ENCODE data around the gene RPTOR.
"Not testable (repeated sequence)": the region's sequence is repeated elsewhere in the genome, so short reads cannot be mapped to it uniquely, and the experiment has no call there.

The RPTOR gene

DNA sequence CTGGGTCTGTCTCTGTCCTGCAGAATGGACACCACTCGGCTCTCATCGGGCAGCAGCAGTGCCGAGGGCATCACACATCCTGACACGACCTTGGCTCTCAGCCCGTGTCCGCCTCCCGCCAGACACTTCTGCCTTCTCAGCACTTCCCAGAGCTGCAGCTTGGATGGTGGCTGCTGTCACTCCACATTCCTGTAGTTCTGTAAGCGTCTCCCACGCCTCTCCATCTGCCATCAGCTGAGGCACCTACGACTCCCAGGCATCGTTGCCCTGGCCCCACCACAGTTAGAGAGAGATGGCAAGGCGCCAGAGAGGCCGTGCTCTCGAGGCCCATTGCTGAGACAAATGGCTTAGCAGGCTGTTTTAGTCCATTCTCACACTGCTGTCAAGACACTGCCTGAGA lies 251.1 kb downstream of the RPTOR start:
- no peak for DNase-seq (ENCODE audit: low read depth in 2 of 2)

DNA sequence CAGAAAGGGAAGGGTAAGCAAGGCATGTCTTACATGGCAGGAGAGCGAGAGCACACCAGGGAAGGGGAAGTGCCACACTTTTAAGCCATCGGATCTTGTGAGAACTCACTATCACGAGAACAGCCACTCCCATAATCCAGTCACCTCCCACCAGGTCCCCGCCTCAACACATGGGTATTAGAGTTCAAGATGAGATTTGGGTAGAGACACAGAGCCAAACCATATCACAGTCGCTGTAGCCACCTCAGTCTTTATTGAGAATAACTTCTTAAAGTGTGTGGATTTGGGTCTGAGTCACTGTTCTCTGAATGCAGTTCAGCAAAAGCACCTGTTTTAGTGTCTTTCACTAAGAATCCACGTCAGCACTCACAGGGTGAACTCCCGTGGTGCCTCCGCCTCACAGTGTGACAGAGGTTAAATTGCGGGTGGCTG lies 251.8 kb downstream of the RPTOR start:
- no peak for DNase-seq (ENCODE audit: low read depth in 2 of 2)

DNA sequence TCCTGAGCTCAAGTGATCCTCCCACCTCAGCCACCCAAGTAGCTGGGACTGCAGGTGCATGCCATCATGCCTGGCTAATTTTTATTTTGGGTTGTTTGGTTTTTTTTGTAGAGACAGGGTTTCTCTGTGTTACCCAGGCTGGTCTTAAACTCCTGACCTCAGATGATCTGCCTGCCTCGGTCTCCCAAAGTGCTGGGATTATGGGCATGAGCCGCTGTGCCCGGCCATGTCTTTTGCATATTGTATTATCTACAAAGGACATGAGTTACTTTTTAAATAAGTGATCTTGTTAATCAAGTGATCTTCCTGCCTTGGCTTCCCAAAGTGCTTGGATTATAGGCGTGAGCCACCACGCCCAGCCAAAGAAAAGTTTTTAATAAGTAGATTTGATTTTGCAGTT lies 252.6 kb downstream of the RPTOR start:
- not testable (repeated sequence) for DNase-seq (ENCODE audit: low read depth in 2 of 2)

DNA sequence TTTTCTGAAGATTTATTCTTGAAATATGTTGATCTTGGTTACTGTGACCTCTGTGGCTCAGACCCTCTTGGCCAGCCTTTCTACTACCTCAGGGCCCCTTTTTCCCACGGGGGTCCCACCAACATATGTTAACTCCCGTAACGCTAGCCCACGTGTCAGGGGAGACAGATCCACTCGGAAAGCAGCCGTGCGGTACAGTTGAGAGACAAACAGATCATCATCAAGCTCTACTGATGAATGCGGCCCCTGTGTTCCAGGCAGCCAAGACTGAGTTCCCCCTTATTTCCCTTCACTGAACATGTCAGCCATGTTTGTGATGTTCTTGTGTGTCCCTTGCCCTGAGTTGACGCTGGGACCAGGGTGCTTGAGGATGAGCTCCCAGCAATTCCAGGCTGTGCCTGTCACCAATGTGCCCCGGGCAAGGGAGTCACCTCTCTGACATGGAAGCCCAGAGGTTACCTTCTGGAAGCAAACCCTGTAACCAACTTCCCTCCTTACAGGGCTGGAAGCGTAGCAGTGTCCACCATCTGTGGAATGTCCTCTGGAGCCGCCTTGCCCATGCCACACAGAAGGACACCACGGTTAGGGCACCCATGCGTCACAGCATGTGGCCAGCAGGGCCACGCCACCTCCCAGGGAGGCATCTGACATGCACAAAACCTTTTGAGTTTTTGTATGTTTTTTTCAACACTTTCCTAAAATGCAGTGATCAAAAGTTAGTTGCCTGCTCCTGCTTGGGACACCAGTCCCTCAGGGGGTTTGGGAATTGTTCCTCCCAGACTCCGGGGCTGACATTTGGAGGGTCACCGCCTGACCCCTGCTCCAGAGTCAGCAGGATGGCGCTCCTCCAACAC lies 253.3 kb downstream of the RPTOR start:
- DNase-seq (ENCODE audit: low read depth in 2 of 2): no peak

DNA sequence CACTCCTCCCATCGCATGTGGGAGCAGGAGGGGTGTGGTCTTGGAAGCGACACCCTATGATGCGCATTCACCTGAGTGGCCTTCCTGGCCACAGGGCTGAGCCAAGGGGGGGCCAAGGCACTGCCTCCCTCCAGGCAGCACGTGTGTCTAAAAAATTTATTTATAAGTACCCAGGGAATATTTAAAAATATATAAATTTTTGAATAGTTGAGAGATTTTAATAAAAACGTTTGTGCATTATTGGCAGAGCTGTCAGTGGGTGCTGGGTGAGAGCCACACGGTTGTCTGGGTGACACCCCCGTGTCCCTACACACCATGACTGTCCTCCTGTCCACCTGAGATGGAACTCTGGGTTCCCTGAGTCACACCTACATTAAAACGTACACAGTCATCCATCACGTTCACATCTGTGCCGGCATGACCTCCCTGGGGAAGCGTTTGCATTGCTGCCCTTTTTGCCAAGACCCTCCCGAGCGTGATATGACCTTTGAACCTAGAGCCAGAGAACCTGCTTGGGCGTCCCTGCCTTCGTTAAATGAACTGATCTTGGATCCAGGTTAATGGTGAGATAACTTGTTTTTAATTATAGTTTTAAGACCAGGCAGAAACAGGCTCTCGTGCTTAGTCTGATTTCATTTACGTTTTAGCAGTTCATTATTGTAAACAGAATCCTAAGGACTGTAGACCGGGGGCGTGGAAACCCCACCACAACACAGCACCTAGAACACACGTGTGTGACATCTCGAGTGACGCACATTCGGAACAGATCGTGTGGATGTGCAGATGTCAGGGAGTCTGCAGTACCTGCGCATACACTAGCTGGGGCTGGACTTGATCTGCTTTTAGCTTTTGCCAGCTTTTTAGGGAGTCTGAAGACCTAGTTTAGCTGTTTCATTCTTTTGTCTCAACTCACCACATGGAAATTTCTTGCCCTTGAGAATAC lies 254.2 kb downstream of the RPTOR start:
- no peak for DNase-seq (ENCODE audit: low read depth in 2 of 2)

DNA sequence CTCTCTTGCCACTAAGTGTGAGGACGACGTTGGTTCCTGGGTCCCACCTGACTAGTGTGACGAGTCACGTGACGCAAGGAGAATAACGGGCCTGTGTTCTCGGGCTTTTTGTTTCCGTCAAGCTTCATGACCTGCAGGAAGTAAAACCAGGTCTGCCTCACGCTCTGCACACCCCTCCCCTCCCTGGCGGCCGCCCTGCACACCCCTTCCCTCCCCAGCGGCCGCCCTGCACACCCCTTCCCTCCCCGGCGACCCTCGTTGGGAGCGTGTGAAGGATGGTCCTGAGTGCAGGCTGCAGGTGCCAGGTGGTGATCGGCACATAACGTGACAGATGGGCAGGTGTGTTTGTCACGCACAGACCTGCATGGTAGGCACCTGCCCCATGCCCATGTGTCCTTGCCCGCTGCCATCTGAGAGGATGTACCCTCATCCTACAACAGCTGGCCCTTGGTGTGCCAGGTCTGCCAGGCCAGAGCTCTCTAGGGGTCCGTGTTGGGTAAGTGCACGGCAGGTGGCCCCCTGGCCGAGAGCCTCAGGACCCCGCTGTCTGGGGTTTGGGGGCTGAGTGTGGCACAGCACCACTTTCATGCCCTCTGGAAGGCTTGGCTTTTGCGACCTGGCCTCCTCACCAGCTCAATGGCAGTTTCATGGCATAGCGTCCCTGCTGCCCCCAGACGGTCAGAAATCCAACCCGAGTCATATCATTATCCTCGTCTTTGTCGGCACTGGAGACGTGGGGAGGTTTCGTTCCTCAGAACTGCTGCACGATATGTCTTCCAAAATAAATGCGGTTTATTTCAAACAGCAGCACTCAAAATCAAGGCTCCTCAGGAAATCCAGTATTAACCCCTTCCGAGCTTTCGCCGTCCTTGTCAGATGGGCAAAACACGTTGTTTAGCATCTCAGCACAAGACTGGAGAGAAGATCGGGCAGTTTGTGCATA lies 255.2 kb downstream of the RPTOR start:
- no peak for DNase-seq (ENCODE audit: low read depth in 2 of 2)

DNA sequence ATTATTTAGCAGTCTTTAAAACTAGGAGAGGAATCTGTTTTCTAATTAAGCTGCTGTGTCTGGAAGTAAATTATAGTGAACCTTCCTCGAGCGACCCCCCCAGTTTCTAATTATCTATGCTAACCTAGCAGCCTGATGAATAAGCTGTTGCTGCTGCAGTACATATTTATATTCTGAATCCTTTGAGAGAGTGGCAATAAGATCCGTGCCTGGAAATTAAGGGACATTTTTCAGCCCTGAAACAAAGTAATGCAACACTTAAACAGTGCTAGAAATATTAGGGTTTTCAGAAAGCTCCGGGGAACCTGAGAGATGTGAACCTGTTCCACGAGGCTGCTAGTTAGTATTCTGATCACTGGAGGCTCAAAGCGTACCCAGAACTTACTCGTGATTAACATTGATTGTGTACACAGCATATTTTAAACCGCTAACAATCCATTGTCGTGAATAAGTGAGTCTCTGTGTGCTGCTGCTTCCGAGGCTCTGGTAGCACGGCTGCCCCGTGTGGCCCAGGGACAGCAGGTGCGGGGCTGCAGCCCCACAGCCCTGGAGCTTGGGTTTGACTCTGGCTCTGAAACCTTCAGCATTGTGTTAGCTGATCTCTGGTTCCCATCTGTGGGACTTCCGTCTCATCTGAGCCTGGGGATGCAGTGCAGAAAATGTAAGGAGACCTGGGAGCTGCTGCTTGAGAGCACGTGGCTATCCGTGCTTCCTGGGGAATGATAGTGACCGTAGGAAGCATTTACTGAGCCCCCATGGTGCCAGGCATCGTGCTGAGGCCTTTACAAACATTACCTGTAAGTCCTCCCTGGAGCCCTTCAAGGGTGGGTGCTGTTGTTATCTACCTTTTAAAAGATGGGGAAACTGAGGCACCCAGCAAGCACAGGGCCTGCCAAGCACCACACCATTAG lies 256.1 kb downstream of the RPTOR start:
- no peak for DNase-seq (ENCODE audit: low read depth in 2 of 2)

DNA sequence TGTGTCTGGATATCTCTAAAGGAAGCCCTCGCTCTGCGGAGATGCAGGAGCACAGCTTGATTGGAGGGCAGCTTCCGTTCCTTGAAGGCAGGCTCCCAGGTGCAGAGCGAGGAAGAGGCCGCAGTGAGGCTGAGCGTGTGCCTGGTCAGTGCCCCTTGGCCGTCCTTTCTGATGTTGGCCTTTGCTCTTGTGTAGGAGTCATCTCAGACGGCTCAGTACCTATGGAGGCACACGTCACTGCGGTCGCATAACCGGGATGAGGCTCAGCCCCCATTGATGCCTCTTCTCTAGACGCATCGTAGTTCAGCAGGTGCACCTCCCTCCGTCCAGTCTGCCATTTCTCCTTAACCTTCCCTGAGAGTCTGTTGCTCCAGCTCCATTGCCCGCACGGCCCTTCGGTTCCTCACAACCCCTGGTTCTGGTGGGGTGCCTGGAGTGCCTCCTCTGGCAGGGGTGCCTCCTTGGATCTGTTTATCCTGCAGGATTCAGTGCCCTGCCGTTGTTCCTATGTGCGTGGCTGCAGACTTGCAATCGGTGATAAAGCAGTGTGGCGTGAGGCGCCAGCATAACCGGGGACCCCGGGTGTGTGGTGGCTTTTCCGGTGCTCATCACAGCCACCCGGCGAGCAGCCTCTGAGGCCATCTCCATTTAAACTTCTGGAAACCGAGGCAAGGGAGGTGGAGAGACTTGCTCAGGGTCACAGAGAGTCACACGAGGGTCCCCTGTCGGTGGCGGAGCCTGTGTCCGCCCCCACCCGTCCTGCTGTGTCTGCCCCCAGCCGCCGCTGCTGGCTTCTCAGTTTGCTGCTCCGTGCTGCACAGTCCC lies 258.2 kb downstream of the RPTOR start:
- no peak for DNase-seq (ENCODE audit: low read depth in 2 of 2)

DNA sequence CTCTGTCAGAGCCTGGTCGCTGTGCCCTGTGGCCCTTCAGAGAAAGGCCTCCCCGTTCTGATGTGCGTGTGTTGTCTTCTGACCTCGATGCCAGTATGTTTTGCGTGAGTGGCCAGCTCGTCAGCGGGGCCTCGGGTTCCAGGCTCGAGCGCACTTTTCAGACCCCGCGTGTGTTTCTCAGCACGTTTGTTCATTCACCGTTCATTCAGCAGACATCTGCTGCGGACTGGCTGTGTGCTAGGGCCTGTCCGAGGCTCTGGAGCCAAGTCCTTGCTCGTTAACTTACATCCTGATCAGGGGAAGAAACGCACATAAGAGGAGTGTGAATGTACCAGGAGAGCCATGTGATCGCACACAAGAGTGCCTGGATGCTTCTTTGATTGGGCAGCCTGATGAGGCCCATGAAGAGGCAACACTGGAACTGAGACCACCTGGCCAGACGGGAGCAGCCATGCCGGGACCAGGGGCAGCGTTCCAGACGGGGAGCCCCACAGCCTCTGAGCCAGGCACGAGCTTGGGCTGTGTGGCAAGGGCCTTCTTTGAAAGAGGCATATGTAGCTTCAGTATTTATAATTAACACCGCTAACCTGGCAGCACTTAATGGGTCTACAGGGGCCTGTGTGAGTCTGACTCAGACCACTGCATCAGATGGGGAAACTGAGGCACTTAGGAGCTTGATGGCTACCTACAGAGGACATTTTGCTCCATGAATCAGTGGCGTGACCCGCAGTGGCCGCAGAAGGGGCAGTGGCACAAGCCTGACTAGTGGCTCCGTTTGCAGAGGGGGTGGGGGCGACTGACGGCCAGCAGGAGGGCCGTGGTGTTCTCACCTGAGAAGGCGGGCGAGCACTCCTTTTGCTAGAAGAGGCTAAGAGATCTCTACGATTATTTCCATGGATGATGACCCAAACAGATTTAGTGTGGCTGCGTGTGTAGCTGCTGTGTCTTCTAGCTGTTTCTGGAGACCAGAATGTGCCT lies 259.1 kb downstream of the RPTOR start:
- DNase-seq (ENCODE audit: low read depth in 2 of 2): no peak

DNA sequence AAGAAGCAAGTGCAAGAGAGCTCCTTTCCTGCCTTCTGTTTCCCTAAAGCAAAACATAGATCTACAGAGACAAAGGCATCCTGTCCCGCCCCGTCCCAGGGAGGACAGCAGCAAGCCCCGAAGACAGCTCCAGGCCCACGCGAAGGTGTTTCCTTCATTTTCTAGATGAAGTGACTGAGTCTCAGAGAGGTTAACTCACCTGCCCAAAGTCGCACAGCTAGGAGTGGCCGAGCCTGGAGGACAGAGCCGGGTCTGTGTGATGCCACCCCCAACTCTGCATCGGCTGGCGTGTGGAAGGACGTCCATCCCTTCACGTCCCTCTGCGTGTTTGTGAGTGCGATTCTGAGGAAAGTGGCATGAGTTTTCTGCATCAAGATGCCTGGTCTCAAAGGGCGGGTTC lies 259.8 kb downstream of the RPTOR start:
- no peak for DNase-seq (ENCODE audit: low read depth in 2 of 2)

DNA sequence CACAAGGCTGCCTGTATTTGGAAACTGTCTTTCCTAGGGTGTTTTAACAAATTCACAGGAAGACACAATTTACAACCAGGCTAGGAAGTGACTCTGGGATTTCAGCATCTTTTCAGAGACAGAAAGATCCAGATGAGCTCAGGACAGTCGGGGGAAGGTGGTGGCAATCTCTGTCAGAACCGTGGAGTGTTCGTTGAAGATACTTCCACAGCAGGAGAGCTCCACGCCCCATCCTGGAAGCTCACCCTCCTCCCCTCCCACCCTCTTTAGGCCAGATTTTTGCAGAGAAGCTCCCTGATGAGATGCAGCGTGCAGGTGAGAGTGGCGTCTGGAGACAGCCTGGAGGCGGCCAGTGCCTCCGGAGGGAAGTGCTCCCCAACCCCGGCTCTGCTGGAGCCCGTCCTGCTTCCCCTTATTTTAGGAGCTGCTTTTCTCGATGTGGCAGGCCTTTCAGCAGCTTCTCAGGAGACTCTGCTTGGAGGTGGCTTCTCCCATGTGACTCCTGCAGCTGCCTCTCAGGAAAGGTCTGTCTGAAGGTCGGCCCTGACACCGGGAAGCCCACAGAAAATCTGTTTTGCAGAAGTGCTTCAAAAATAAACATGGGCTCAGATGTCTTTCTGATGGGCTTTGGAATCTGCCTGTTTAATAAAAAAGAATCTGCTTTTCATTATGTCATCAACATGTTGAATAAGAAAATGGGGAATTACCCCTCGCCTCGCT lies 260.6 kb downstream of the RPTOR start:
- DNase-seq (ENCODE audit: low read depth in 2 of 2): peak; percentile 28 to 33

DNA sequence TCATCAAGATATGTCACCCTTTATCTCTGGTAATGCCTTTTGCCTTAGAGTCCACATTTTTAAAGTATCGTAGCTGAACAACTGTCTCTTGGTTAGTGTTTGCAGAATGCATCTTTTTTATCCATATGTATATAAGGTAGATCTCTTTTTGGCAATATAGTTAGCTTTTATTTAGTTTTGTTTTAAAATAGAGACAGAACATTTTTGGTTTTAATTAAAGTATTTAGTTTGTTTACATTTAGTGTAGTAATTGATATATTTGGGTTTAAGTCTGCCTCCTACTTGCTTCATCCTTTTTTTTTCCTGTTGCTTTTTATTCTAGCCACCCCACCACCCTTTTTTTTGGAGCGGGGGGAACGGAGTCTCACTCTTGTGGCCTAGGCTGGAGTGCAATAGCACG lies 262.4 kb downstream of the RPTOR start:
- no peak for DNase-seq (ENCODE audit: low read depth in 2 of 2)

DNA sequence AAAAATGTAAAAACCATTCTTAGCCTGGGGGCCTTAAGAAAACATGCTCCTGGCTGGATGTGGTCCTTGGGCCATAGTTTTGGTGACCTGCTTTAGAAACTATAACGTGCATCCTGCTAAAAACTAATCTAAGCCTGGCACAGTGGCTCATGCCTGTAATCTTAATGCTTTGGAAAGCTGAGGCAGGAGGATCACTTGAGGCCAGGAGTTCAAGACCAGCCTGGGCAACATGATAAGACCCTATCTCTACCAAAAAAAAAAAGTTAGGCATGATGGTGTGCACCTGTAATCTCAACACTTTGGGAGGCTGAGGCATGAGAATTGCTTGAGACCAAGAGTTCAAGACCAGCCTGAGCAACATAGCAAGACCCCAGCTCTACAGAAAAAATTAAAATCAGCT lies 263.2 kb downstream of the RPTOR start:
- DNase-seq (ENCODE audit: low read depth in 2 of 2): no peak

DNA sequence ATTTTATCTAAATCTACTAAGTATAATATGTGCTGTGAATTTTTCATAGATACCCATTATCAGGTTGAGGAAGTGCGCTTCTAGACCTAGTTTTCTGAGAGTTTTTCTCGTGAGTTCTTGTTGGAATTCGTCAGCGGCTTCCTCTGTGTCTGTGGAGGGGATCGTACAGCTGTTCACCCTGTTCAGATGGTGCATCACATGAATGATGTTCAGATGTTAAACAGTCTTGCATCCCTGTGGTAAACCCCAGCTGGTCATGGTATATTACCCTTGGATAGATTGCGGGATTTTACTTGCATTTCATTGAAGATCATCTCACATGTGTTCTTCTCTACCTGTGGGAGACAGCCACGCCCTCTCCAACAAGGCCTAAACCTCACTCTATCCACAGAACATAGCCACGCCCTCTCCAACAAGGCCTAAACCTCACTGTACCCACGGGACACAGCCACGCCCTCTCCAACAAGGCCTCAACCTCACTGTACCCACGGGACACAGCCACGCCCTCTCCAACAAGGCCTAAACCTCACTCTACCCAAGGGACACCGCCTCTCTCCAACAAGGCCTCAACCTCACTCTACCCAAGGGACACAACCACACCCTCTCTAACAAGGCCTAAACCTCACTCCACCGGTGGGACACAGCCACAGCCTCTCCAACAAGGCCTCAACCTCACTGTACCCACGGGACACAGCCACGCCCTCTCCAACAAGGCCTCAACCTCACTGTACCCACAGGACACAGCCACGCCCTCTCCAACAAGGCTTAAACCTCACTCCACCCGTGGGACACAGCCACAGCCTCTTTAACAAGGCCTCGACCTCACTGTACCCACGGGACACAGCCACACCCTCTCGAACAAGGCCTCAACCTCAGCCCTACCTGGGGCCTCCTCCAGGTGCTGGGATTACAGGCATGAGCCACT lies 266.8 kb downstream of the RPTOR start:
- DNase-seq (ENCODE audit: low read depth in 2 of 2): no peak

DNA sequence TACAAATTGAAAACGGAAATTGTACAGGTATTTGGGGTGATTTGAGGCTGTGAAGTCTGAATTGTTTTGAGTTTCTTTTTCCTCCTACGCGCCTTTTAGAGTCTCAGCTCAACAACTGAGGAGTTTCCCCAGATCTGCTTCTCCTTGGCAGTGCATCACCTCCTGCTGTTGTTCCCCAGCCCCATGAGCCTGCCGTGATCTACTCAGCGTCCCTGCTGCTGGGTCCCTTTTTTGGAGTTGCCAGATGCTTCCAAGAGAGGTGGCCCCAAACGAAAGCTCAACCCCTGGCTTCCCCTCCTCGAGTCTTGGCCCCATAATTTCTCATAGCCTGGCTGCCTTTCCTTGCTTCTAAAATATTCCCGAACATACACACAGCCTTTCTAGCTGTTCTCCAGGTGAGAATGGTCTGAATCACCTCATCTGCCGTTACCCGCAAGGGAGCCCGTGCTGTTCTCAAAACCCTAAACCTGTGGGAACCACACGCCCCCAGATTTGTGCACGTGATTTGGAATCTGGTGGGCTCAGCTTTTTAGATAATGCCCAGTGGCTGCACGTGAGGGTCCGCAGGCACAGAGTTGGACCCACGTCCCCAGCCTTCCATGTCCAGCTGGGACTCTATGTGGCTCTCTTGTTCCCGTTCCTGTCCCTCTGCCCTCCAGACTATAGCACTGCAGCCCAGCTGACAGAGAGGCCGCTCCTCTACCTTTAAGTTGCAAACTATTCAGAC lies 267.9 kb downstream of the RPTOR start:
- no peak for DNase-seq (ENCODE audit: low read depth in 2 of 2)

DNA sequence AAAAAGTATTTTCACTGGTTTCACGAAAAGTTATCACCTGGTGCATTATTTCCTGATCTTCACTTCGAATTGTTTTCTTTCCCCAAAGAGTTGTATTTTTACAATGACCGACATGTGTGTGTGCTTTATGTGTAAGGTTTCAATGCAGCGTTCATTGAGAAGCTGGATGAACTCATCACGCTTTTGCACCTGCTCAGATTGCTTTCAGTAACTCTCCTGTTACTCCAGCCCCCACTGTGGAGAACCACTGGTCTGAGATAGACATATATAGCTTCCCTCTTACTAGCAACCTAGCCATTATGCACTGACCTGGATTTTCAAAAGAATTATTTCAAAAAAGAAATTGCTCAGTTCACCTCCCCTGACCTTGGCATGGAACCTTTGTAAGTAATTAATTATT lies 268.7 kb downstream of the RPTOR start:
- DNase-seq (ENCODE audit: low read depth in 2 of 2): no peak

Data from fibroblast of skin of left quadriceps (primary cell).